Measurements from ENCODE around the gene DPY19L2.
"Not testable (repeated sequence)": the region's sequence is repeated elsewhere in the genome, so short reads cannot be mapped to it uniquely, and the experiment has no call there.

- TF ChIP-seq POLR2A (IDR thresholded peaks at IDR 0.05; ENCODE audit: low read depth, low read length); CTCF (conservative IDR thresholded peaks at IDR 0.05; ENCODE audit: low read depth, low read length); FOS (IDR thresholded peaks at IDR 0.05; ENCODE audit: low read depth, low read length); RFX5 (IDR thresholded peaks at IDR 0.05; ENCODE audit: low read depth, low read length); USF2 (IDR thresholded peaks at IDR 0.05; ENCODE audit: low read depth, low read length); SMC3 (IDR thresholded peaks at IDR 0.05; ENCODE audit: low read depth, low read length); MAFK (IDR thresholded peaks at IDR 0.05; ENCODE audit: low read depth, low read length); CHD1 (IDR thresholded peaks at IDR 0.05; ENCODE audit: low read depth, low read length); CEBPB (IDR thresholded peaks at IDR 0.05; ENCODE audit: low read depth, low read length); RAD21 (IDR thresholded peaks at IDR 0.05; ENCODE audit: low read length): not testable (repeated sequence)
Observed at GRCh38 chr12:63655543-63656257, 12.6 kb downstream of the DPY19L2 start.
